Neural progenitor cell (in vitro differentiated cells): Measurements from ENCODE around the gene ADGRD1. TPM values are rescaled to one million over a fixed set of nuclear protein-coding genes. Genes with fewer than 3 reads are reported as not detected.

ENCODE experiments used
- DNase-seq: peaks from one replicate; pipeline ENCODE4 v3.0.0-alpha.2; 2016; ENCODE audit warnings: low spot score
- H2AFZ ChIP-seq: fragments of 200-600 bp; sonication (generic); replicated peaks from 2 replicates; pipeline ENCODE4 v1.6.1; 2016; ENCODE audit warnings: antibody characterized with exemption
- H3F3A ChIP-seq: fragments of 200-600 bp; sonication (generic); 2 replicates; pipeline ENCODE4 v1.6.1; 2016; ENCODE audit warnings: antibody characterized with exemption, low read depth
- H3K27ac ChIP-seq: fragments of 200-600 bp; sonication (generic); 2 replicates; pipeline ENCODE4 v1.5.1; 2016; ENCODE audit warnings: mild to moderate bottlenecking
- H3K27me3 ChIP-seq: fragments of 200-600 bp; sonication (generic); 2 replicates; pipeline ENCODE4 v1.6.1; 2016; ENCODE audit warnings: mild to moderate bottlenecking, moderate library complexity
- H3K36me3 ChIP-seq: fragments of 200-600 bp; sonication (generic); 2 replicates; pipeline ENCODE4 v1.5.1; 2016
- H3K4me1 ChIP-seq: fragments of 200-600 bp; sonication (generic); 2 replicates; pipeline ENCODE4 v1.6.1; 2016; ENCODE audit warnings: mixed run types
- H3K4me2 ChIP-seq: fragments of 200-600 bp; sonication (generic); 2 replicates; pipeline ENCODE4 v1.6.1; 2016
- H3K4me3 ChIP-seq: fragments of 200-600 bp; sonication (generic); 2 replicates; pipeline ENCODE4 v1.5.1; 2016
- H3K79me2 ChIP-seq: fragments of 200-600 bp; sonication (generic); 2 replicates; pipeline ENCODE4 v1.6.1; 2016; ENCODE audit warnings: low read depth
- H3K9ac ChIP-seq: fragments of 200-600 bp; sonication (generic); 2 replicates; pipeline ENCODE4 v1.6.1; 2016
- H3K9me3 ChIP-seq: fragments of 200-600 bp; sonication (generic); 2 replicates; pipeline ENCODE4 v1.5.1; 2016; ENCODE audit warnings: low read depth
- H4K20me1 ChIP-seq: fragments of 200-600 bp; sonication (generic); 2 replicates; pipeline ENCODE4 v1.6.1; 2016; ENCODE audit warnings: low read depth
- H3K27ac Mint-ChIP-seq: 3 replicates; pipeline ENCODE4 v1.8.0; 2021; ENCODE audit warnings: mixed read lengths
- H3K27me3 Mint-ChIP-seq: 2 replicates; pipeline ENCODE4 v1.8.0; 2022; ENCODE audit warnings: low read depth, mild to moderate bottlenecking, inconsistent platforms, moderate library complexity, mixed read lengths; ENCODE audit not compliant: insufficient read depth
- H3K36me3 Mint-ChIP-seq: 3 replicates; pipeline ENCODE4 v1.8.0; 2021; ENCODE audit warnings: mixed read lengths
- H3K4me1 Mint-ChIP-seq: 3 replicates; pipeline ENCODE4 v1.8.0; 2021; ENCODE audit warnings: mixed read lengths
- H3K4me3 Mint-ChIP-seq: 3 replicates; pipeline ENCODE4 v1.8.0; 2021; ENCODE audit warnings: mild to moderate bottlenecking, moderate library complexity, mixed read lengths
- H3K9me3 Mint-ChIP-seq: 3 replicates; pipeline ENCODE4 v1.8.0; 2020; ENCODE audit warnings: mixed read lengths
- EZH2 ChIP-seq: fragments of 200-600 bp; sonication (generic); IDR thresholded peaks from 2 replicates; pipeline ENCODE4 v1.6.1; 2017; ENCODE audit warnings: antibody characterized with exemption, mild to moderate bottlenecking, moderate library complexity
- EZH2phosphoT487 ChIP-seq: fragments of 200-600 bp; sonication (generic); IDR thresholded peaks from 2 replicates; pipeline ENCODE4 v1.6.1; 2017; ENCODE audit warnings: antibody characterized with exemption
- total RNA-seq: library from RNA; depleted of rRNA; stranded (reverse); fragments of >200 nt; gene quantifications from 2 replicates; pipeline ENCODE4 v1.2.3, GENCODE V29; 2015; ENCODE audit warnings: low replicate concordance
- TF ChIP-seq, protein P1 (sequence below): fragments of 200-600 bp; sonication (generic); IDR thresholded peaks from 2 replicates; pipeline ENCODE4 v1.5.1; 2017; ENCODE audit warnings: antibody characterized with exemption, mild to moderate bottlenecking

Gene ADGRD1
- total RNA-seq, 1 donor from 2014 or later = not detected

DNA sequence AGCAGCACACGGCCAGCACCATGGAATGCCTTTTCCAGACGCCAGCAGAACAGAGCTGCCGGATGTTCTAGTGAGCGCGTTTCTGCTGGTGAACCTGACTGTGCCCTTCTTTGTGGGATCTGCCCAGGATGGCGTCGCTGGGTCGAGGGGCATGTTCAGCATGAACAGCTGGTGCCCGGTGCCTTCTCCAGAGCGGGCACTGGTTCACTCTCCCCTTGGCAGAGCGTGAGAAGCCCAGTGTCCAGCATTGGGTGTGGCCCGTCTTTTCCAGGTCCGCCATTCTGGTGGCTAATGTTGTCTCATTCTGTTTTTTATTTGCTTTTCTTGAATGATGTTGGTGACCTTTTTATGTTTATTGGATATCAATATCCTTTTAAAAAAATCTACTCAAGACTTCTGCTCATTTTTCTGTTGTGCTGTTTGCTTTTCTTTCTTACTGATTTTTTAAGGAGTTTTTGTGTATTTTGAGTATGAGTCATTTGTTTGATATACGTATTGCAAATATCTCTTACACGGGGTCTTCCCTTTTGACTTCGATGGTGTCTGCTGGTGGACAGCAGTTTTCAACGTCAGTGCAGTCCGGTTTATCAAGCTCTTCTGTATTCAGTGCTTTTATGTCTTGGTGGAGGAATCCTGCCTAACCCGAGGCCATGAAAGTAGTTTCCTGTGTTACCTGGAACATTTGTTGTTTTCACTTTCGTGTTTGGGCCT, 74.3 kb downstream of the ADGRD1 start:
- Histone ChIP-seq H3K27me3 (no peaks in the 10 kb centered on the region), H3K4me3 (no peak overlapping the region), H3K9me3 (no peaks in the 10 kb centered on the region), H3K27ac (no peak overlapping the region), H3K36me3 (no peaks in the 10 kb centered on the region), H3K4me2 (no peak overlapping the region), H3K4me1 (peaks cover 16% of the 10 kb centered on the region), H4K20me1 (no peaks in the 10 kb centered on the region), H3K79me2 (no peaks in the 10 kb centered on the region), H3F3A (no peaks in the 10 kb centered on the region), H2AFZ (no peak overlapping the region), H3K9ac (no peak overlapping the region)
- H3K9me3 Mint-ChIP-seq = no peaks in the 10 kb centered on the region
- no peak for DNase-seq
- TF ChIP-seq EZH2 = no peak
- TF ChIP-seq, protein P1, sequence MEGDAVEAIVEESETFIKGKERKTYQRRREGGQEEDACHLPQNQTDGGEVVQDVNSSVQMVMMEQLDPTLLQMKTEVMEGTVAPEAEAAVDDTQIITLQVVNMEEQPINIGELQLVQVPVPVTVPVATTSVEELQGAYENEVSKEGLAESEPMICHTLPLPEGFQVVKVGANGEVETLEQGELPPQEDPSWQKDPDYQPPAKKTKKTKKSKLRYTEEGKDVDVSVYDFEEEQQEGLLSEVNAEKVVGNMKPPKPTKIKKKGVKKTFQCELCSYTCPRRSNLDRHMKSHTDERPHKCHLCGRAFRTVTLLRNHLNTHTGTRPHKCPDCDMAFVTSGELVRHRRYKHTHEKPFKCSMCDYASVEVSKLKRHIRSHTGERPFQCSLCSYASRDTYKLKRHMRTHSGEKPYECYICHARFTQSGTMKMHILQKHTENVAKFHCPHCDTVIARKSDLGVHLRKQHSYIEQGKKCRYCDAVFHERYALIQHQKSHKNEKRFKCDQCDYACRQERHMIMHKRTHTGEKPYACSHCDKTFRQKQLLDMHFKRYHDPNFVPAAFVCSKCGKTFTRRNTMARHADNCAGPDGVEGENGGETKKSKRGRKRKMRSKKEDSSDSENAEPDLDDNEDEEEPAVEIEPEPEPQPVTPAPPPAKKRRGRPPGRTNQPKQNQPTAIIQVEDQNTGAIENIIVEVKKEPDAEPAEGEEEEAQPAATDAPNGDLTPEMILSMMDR = no peak
- TF ChIP-seq EZH2phosphoT487 = no peak
- H3K4me1 Mint-ChIP-seq = peaks cover 44% of the 10 kb centered on the region
- H3K4me3 Mint-ChIP-seq = no peak overlapping the region
- peak overlapping the region; percentile 12 for H3K27ac Mint-ChIP-seq
- peaks cover 11% of the 10 kb centered on the region for H3K27me3 Mint-ChIP-seq
- no peaks in the 10 kb centered on the region for H3K36me3 Mint-ChIP-seq

DNA sequence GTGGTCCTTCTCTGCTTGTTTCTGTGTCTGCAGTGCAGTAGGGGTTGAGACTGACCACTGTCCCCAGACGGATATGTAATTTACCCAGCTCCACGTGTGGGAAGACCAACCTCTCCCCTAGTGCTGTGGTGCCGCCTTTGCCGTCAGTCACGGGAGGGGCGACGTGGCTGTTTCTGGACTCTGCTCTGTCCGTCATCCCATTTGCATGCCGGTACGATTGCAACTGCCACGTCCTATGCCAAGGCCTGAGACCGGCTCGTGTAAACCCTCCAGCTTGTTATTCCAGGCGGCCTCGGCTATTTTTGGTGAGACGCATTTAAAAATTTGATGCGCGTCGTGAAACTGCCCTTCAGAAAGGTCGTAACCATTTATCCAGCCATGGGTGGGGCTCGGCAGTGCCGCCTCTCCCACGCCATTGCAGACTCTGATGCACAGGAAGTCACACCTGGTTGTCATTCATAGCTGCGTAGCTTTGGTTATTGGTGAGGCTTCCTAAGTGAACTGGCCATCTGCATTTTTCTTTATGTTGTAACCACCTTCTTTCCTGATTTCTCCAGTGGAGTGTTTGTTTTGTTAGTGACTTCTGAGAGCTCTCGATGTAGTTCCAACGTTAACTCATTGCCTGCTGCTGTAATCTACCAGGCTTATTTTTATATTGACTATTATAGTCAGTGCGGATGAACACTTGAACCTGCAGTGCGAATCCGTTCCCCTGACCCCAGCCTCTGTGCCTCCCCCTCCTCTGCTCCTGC, 75.1 kb downstream of the ADGRD1 start:
- no peak overlapping the region for H3K4me3 ChIP-seq
- TF ChIP-seq, protein P1 = no peak
- no peak for TF ChIP-seq EZH2
- no peak for TF ChIP-seq EZH2phosphoT487
- H3K27me3 Mint-ChIP-seq = peaks cover 11% of the 10 kb centered on the region

DNA sequence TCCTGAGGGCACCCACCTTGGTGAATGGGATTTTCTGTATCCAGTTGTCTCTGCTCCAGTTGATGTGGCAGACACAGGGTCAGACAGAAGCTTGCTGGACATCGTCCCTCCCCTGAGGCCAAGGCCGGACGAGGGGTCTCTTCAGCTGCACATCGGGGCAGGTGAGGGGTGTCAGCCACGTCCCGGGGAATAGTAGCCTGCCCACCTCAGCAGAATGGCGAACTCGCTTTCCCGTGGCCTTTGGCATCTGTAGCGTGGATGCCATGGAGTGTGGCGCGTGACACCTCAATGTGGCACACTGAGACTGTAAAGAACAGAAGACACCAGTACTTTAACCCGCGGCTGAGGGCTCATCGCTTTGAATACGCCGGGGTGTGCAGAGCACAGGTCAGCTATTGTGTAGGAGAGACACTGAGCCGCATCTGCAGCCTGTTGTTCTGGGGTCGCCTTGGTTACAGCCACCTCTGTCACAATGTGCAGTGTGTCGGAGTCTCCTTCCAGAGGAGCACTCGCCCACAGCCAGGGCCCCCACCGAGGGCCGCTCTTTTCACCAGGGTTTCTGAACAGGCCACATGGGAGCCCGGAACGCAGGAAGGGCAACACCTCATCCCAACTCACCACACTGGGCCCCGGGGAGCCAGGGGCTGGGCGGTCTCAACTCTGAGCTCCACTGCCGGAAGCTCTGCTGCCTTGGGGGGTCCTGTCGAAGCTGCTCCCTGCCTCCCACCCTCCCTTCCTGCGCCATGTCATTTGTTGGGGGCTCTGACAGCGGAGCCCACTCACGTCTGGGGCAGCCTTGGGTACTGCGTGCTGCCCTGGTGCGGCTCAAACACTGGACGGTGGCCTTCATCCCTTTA, 77.0 kb downstream of the ADGRD1 start:
- H3K4me2 ChIP-seq = peak overlapping the region; percentile 45
- H3K9ac ChIP-seq = no peak overlapping the region
- peak overlapping the region; percentile 50 for H2AFZ ChIP-seq
- no peaks in the 10 kb centered on the region for H3K9me3 Mint-ChIP-seq
- H3K4me3 ChIP-seq = no peak overlapping the region
- H3K9me3 ChIP-seq = no peaks in the 10 kb centered on the region
- H3K27me3 ChIP-seq = no peaks in the 10 kb centered on the region
- peaks cover 12% of the 10 kb centered on the region for H3K27me3 Mint-ChIP-seq
- H3K27ac ChIP-seq = no peak overlapping the region
- H3K4me1 Mint-ChIP-seq = peaks cover 50% of the 10 kb centered on the region
- peak; percentile 79 for DNase-seq
- TF ChIP-seq, protein P1 = no peak
- TF ChIP-seq EZH2 (no peak), EZH2phosphoT487 (no peak)
- H3K4me3 Mint-ChIP-seq = no peak overlapping the region
- H4K20me1 ChIP-seq = no peaks in the 10 kb centered on the region
- H3K27ac Mint-ChIP-seq = peak overlapping the region; percentile 66
- H3K79me2 ChIP-seq = no peaks in the 10 kb centered on the region
- H3F3A ChIP-seq = no peaks in the 10 kb centered on the region
- H3K4me1 ChIP-seq = peaks cover 16% of the 10 kb centered on the region
- no peaks in the 10 kb centered on the region for H3K36me3 ChIP-seq
- H3K36me3 Mint-ChIP-seq = no peaks in the 10 kb centered on the region

More for the DNA sequence above, 75.1 kb downstream of the ADGRD1 start:
- Mint-ChIP-seq H3K9me3 (no peaks in the 10 kb centered on the region), H3K4me3 (peak overlapping the region; percentile 59), H3K36me3 (no peaks in the 10 kb centered on the region), H3K27ac (peak overlapping the region; percentile 67), H3K4me1 (peaks cover 44% of the 10 kb centered on the region)
- DNase-seq = no peak
- Histone ChIP-seq H3F3A (no peaks in the 10 kb centered on the region), H3K36me3 (no peaks in the 10 kb centered on the region), H3K27ac (no peak overlapping the region), H4K20me1 (no peaks in the 10 kb centered on the region), H3K27me3 (no peaks in the 10 kb centered on the region), H3K4me1 (peaks cover 16% of the 10 kb centered on the region), H3K79me2 (no peaks in the 10 kb centered on the region), H3K4me2 (no peak overlapping the region), H3K9me3 (no peaks in the 10 kb centered on the region), H3K9ac (no peak overlapping the region), H2AFZ (no peak overlapping the region)
